Measurements from ENCODE around the gene GLDN.

The GLDN gene

GRCh38 chr15:51444112-51444511 is 102.7 kb downstream of the GLDN start:
- Histone ChIP-seq H3K27ac (ENCODE audit: extremely low read depth, low read depth, low read length) (no peak overlapping the region), H3K4me3 (ENCODE audit: low read depth, low read length) (no peak overlapping the region), H3K9me3 (ENCODE audit: control insufficient read depth, insufficient read depth, low read depth, low read length) (no peaks in the 10 kb centered on the region), H3K4me1 (ENCODE audit: control insufficient read depth, insufficient read depth, low read length) (no peaks in the 10 kb centered on the region), H3K36me3 (ENCODE audit: control insufficient read depth in 2 of 2, insufficient read depth in 1 of 2, low read length in 2 of 2) (peaks cover 0 to 14% of the 10 kb centered on the region in 2 experiments; a peak in 1 of 3 replicates)
- TF ChIP-seq, protein P1, sequence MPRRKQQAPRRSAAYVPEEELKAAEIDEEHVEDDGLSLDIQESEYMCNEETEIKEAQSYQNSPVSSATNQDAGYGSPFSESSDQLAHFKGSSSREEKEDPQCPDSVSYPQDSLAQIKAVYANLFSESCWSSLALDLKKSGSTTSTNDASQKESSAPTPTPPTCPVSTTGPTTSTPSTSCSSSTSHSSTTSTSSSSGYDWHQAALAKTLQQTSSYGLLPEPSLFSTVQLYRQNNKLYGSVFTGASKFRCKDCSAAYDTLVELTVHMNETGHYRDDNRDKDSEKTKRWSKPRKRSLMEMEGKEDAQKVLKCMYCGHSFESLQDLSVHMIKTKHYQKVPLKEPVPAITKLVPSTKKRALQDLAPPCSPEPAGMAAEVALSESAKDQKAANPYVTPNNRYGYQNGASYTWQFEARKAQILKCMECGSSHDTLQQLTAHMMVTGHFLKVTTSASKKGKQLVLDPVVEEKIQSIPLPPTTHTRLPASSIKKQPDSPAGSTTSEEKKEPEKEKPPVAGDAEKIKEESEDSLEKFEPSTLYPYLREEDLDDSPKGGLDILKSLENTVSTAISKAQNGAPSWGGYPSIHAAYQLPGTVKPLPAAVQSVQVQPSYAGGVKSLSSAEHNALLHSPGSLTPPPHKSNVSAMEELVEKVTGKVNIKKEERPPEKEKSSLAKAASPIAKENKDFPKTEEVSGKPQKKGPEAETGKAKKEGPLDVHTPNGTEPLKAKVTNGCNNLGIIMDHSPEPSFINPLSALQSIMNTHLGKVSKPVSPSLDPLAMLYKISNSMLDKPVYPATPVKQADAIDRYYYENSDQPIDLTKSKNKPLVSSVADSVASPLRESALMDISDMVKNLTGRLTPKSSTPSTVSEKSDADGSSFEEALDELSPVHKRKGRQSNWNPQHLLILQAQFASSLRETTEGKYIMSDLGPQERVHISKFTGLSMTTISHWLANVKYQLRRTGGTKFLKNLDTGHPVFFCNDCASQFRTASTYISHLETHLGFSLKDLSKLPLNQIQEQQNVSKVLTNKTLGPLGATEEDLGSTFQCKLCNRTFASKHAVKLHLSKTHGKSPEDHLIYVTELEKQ (tag by site-specific recombination; IDR thresholded peaks at IDR 0.05; ENCODE audit: borderline replicate concordance), result no peak
- TF ChIP-seq ZBTB7A (tag by site-specific recombination; IDR thresholded peaks at IDR 0.05; ENCODE audit: low read depth) (no peak), ZNF266 (tag by site-specific recombination; IDR thresholded peaks at IDR 0.05; ENCODE audit: low read depth) (no peak), ZNF114 (tag by site-specific recombination; IDR thresholded peaks at IDR 0.05) (no peak), ZNF558 (tag by site-specific recombination; IDR thresholded peaks at IDR 0.05) (no peak), MZF1 (tag by site-specific recombination; IDR thresholded peaks at IDR 0.05; ENCODE audit: borderline replicate concordance) (no peak), ZNF155 (tag by site-specific recombination; IDR thresholded peaks at IDR 0.05) (no peak), ZBTB10 (tag by site-specific recombination; IDR thresholded peaks at IDR 0.05) (no peak), ZNF324 (tag by site-specific recombination; IDR thresholded peaks at IDR 0.05) (no peak), ZNF514 (tag by site-specific recombination; IDR thresholded peaks at IDR 0.05) (no peak), INSM2 (tag by site-specific recombination; IDR thresholded peaks at IDR 0.05) (no peak), IKZF3 (tag by site-specific recombination; IDR thresholded peaks at IDR 0.05) (no peak), ZBTB21 (tag by site-specific recombination; IDR thresholded peaks at IDR 0.05) (no peak), ZNF311 (tag by site-specific recombination; IDR thresholded peaks at IDR 0.05; ENCODE audit: borderline replicate concordance) (no peak), ZFP3 (tag by site-specific recombination; IDR thresholded peaks at IDR 0.05; ENCODE audit: low read depth) (no peak), ZNF362 (tag by site-specific recombination; IDR thresholded peaks at IDR 0.05) (no peak)
- TF ChIP-seq, protein P2, sequence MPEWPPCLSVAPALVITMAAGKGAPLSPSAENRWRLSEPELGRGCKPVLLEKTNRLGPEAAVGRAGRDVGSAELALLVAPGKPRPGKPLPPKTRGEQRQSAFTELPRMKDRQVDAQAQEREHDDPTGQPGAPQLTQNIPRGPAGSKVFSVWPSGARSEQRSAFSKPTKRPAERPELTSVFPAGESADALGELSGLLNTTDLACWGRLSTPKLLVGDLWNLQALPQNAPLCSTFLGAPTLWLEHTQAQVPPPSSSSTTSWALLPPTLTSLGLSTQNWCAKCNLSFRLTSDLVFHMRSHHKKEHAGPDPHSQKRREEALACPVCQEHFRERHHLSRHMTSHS (tag by site-specific recombination; IDR thresholded peaks at IDR 0.05), result no peak
- CTCF ChIA-PET, result no interaction called here
- POLR2A ChIA-PET, result no interaction called here
